Hepatocyte (in vitro differentiated cells): ENCODE results near the gene LRMDA. TPM values are rescaled to one million over a fixed set of nuclear protein-coding genes. Genes with fewer than 3 reads are reported as not detected.

Source experiments
- DNase-seq: peaks from one replicate; pipeline ENCODE4 v3.0.0-alpha.2; 2016; ENCODE audit warnings: low spot score
- H2AFZ ChIP-seq: fragments of 200-600 bp; sonication (generic); 2 replicates; pipeline ENCODE4 v1.6.0; 2016; ENCODE audit warnings: antibody characterized with exemption, mild to moderate bottlenecking
- H3K27ac ChIP-seq: fragments of 200-600 bp; sonication (generic); 2 replicates; pipeline ENCODE4 v1.5.1; 2016; ENCODE audit warnings: mild to moderate bottlenecking
- H3K27me3 ChIP-seq: fragments of 200-600 bp; sonication (generic); 2 replicates; pipeline ENCODE4 v1.6.1; 2016
- H3K36me3 ChIP-seq: fragments of 200-600 bp; sonication (generic); replicated peaks from 2 replicates; pipeline ENCODE4 v1.5.1; 2016; ENCODE audit warnings: low read depth; ENCODE audit not compliant: insufficient read depth
- H3K4me1 ChIP-seq: fragments of 200-600 bp; sonication (generic); 2 replicates; pipeline ENCODE4 v1.5.1; 2016; ENCODE audit warnings: mild to moderate bottlenecking, moderate library complexity; ENCODE audit not compliant: insufficient read depth
- H3K4me2 ChIP-seq: fragments of 200-600 bp; sonication (generic); 2 replicates; pipeline ENCODE4 v1.6.0; 2016
- H3K4me3 ChIP-seq: fragments of 200-600 bp; sonication (generic); 2 replicates; pipeline ENCODE4 v1.5.1; 2016; ENCODE audit warnings: mild to moderate bottlenecking
- H3K79me2 ChIP-seq: fragments of 200-600 bp; sonication (generic); 2 replicates; pipeline ENCODE4 v1.6.0; 2017; ENCODE audit warnings: mild to moderate bottlenecking
- H3K9me2 ChIP-seq: fragments of 200-600 bp; sonication (generic); replicated peaks from 2 replicates; pipeline ENCODE4 v1.6.0; 2017; ENCODE audit warnings: mild to moderate bottlenecking; ENCODE audit not compliant: insufficient read depth
- H3K9me3 ChIP-seq: fragments of 200-600 bp; sonication (generic); 2 replicates; pipeline ENCODE4 v1.5.1; 2016; ENCODE audit warnings: low read depth, mild to moderate bottlenecking
- H4K20me1 ChIP-seq: fragments of 200-600 bp; sonication (generic); 2 replicates; pipeline ENCODE4 v1.6.0; 2016; ENCODE audit warnings: mild to moderate bottlenecking; ENCODE audit not compliant: insufficient read depth, poor library complexity, severe bottlenecking
- EZH2 ChIP-seq: fragments of 200-600 bp; sonication (generic); IDR thresholded peaks from 2 replicates; pipeline ENCODE4 v1.6.1; 2016; ENCODE audit warnings: antibody characterized with exemption, mild to moderate bottlenecking, borderline replicate concordance
- EZH2phosphoT487 ChIP-seq: fragments of 200-600 bp; sonication (generic); IDR thresholded peaks from one replicate; pipeline ENCODE4 v1.6.1; 2018; ENCODE audit warnings: antibody characterized with exemption, mild to moderate bottlenecking, low read depth, moderate library complexity; ENCODE audit not compliant: unreplicated experiment, severe bottlenecking
- WGBS: methylation state at CpG from one replicate; pipeline ENCODE4 v1.1.6; 2016; ENCODE audit warnings: low lambda C conversion rate; ENCODE audit errors: missing lambda C conversion rate; 5-methylcytosine and 5-hydroxymethylcytosine counted together
- polyA plus RNA-seq: library from polyadenylated mRNA; unstranded; fragments of >200 nt; fragmentation: Nextera tagmentation; extraction: Ambion mirVana; gene quantifications from 2 replicates; pipeline ENCODE4 v1.2.1, GENCODE V29; 2016
- total RNA-seq: library from RNA; depleted of rRNA; stranded (reverse); fragments of >200 nt; gene quantifications from 2 replicates; pipeline ENCODE4 v1.2.3, GENCODE V29; 2014
- TF ChIP-seq, protein P1 (sequence below): fragments of 200-600 bp; sonication (generic); IDR thresholded peaks from 2 replicates; pipeline ENCODE4 v1.5.1; 2016; ENCODE audit warnings: antibody characterized with exemption, mild to moderate bottlenecking; ENCODE audit not compliant: poor library complexity

The LRMDA gene
- total and polyA plus RNA-seq, 2 experiments from 2014 or later, result 5.6 to 15.7 TPM

DNA sequence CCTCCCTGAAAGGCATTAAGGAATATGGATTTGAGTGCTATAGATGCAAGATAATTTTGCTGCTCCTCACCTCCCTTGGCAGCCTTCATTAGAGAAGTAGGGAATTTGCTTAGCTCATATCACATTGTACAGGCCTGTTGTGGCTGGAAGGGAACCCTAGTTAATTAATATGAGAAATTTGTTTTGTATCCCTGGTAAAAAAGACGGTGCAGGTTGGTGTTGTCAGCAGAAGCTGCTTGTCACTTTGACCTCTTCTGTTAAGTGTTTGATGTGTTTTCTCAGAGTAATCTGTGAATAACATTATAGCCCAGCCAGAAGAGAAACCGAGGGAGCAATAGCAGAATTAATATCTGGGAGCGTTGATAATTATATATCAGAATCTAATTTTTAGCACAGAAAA is 278.4 kb downstream of the LRMDA start:
- Histone ChIP-seq H3K4me1 (peaks cover 14% of the 10 kb centered on the region), H3K4me3 (no peak overlapping the region), H3K79me2 (no peaks in the 10 kb centered on the region), H3K4me2 (no peak overlapping the region), H3K9me3 (no peaks in the 10 kb centered on the region), H3K9me2 (no peaks in the 10 kb centered on the region), H4K20me1 (no peaks in the 10 kb centered on the region), H3K27ac (no peak overlapping the region), H2AFZ (no peak overlapping the region), H3K27me3 (peaks cover 2% of the 10 kb centered on the region), H3K36me3 (no peaks in the 10 kb centered on the region)
- no peak for DNase-seq
- 92% methylated on average over 3 of the region's 3 CpGs for WGBS
- no peak for TF ChIP-seq EZH2phosphoT487
- no peak for TF ChIP-seq EZH2
- TF ChIP-seq, protein P1, sequence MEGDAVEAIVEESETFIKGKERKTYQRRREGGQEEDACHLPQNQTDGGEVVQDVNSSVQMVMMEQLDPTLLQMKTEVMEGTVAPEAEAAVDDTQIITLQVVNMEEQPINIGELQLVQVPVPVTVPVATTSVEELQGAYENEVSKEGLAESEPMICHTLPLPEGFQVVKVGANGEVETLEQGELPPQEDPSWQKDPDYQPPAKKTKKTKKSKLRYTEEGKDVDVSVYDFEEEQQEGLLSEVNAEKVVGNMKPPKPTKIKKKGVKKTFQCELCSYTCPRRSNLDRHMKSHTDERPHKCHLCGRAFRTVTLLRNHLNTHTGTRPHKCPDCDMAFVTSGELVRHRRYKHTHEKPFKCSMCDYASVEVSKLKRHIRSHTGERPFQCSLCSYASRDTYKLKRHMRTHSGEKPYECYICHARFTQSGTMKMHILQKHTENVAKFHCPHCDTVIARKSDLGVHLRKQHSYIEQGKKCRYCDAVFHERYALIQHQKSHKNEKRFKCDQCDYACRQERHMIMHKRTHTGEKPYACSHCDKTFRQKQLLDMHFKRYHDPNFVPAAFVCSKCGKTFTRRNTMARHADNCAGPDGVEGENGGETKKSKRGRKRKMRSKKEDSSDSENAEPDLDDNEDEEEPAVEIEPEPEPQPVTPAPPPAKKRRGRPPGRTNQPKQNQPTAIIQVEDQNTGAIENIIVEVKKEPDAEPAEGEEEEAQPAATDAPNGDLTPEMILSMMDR, result no peak

DNA sequence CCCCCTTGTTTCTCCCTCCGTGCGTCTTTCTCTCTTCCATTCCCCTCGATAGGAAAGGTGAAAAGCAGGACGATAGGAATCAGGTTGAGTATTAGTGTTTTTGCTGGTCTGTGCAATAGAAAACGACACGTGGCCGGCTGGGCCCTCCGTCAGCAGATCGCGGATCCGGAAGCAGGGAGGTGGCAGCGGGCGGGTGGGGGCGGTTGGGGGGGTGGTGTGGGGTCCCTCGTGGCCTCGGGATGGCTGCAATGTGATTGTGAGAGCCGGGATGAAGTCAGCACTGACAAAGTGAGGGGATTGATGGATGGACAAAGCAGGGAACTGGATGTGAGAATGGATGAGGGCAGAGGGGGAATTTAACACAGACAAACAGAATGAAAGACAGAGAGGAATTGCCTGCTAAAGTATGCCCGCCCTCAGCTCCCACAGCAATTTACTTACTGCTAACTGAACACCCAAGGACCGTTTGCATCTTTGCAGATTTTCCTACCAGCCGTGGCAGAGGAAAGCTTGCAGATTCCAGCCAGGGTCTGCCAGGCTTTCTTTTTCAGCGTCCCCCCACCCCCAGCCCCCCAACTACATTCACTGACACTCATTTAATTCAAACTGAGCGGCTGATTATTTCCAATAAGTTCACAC is 280.9 kb downstream of the LRMDA start:
- Histone ChIP-seq H3K4me3 (no peak overlapping the region), H3K9me2 (no peaks in the 10 kb centered on the region), H4K20me1 (no peaks in the 10 kb centered on the region), H3K9me3 (no peaks in the 10 kb centered on the region), H3K4me2 (no peak overlapping the region), H3K4me1 (peaks cover 14% of the 10 kb centered on the region), H3K79me2 (no peaks in the 10 kb centered on the region), H3K27ac (no peak overlapping the region), H3K36me3 (no peaks in the 10 kb centered on the region), H2AFZ (no peak overlapping the region), H3K27me3 (peaks cover 6% of the 10 kb centered on the region)
- DNase-seq, result no peak
- 62% methylated on average over 16 of the region's 22 CpGs for WGBS
- TF ChIP-seq, protein P1, result no peak
- no peak for TF ChIP-seq EZH2
- TF ChIP-seq EZH2phosphoT487, result no peak

DNA sequence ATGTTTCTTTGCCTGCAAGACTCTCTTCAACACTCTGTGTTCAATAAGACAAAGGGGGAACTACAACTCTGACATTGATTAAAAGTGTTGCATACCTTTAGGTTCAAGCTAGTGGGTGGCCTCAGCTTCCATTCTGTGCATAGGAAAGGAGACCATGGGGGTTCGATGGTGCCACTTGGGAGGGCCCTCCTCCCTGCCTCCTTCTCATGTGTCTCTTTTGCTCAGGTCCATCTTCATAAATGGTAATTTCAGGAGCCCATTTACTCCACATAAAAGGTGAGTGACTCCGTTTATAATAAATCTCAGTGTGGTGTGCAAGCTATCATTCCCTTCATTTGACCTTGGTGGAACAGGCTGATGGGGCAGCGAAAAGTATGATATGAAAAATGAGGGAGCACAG is 285.1 kb downstream of the LRMDA start:
- Histone ChIP-seq H3K4me2 (no peak overlapping the region), H3K36me3 (no peaks in the 10 kb centered on the region), H2AFZ (no peak overlapping the region), H3K4me1 (no peaks in the 10 kb centered on the region), H3K4me3 (no peak overlapping the region), H3K27me3 (peaks cover 6% of the 10 kb centered on the region), H3K27ac (no peak overlapping the region), H4K20me1 (no peaks in the 10 kb centered on the region), H3K79me2 (no peaks in the 10 kb centered on the region), H3K9me2 (no peaks in the 10 kb centered on the region), H3K9me3 (no peaks in the 10 kb centered on the region)
- 81% methylated on average over 3 of the region's 3 CpGs for WGBS
- TF ChIP-seq, protein P1, result no peak
- TF ChIP-seq EZH2phosphoT487 (no peak), EZH2 (no peak)
- DNase-seq, result no peak
